AG10803 (cell line): ENCODE measurements around the gene ZNF415.

ENCODE experiments used
- DNase-seq: peaks from one replicate; pipeline ENCODE4 v3.0.0; 2010; ENCODE audit warnings: low read depth
- H3K4me3 ChIP-seq: 2 replicates; pipeline ENCODE4 v1.5.1; 2011; ENCODE audit warnings: mild to moderate bottlenecking, low read length, control low read depth
- CTCF ChIP-seq: conservative IDR thresholded peaks from 2 replicates; pipeline ENCODE4 v1.5.1; 2011; ENCODE audit warnings: mild to moderate bottlenecking, low read length, control low read depth, inconsistent platforms

The ZNF415 gene

DNA sequence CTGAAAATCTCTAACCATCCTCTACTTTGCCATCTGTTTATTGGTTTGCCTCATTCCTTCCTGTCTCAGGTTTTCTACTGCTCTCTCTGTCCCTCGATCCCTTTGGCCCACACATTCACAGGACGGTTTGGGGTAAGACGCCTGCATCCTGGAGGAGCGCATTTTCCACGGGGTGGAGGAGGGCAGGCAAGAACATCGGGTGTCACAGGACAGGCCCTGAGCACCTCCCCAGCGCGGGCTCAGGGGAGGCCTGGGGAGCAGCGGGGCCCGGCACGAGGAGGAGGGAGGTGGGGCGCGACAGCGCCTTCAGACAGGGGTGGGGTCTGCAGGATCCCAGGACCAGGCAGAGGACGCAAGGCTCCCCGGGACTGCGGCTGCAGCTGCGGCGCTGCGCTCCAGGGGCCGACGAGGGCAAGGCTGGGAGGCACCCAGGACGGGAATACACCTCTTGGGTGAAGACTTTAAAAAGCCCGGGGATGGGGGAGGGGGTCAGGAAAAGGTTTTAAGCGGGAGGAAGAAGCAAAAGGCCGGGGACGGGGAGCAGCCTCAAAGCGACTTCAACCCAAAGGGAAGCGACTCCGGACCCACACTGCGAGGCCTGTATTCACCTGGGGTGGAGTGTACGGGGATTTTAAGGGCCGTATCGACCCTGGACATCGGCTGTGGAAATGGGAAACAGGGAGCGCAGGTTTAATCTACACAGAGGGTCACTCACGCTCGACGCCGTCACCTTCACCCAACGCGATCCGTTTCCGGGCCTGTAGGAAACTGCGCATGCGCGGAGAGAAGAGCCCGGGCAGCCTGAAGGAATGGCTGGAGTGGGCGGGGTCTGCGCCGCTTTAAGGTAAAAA is at the start of gene ZNF415:
Gene ZNF415 (minus strand): TSS at position 770 of the 851 bp plus-strand sequence. CDS start 10,234 bp downstream, outside the sequence.
- no peak for TF ChIP-seq CTCF
- peak within 1 kb of the TSS; percentile 72 for H3K4me3 ChIP-seq
- DNase-seq: peak; percentile 51

- no peak overlapping the region for H3K4me3 ChIP-seq
- no peak for DNase-seq
- no peak for TF ChIP-seq CTCF
These were observed 49.5 kb upstream of the ZNF415 start for GRCh38 chr19:53182202-53182601.

DNA sequence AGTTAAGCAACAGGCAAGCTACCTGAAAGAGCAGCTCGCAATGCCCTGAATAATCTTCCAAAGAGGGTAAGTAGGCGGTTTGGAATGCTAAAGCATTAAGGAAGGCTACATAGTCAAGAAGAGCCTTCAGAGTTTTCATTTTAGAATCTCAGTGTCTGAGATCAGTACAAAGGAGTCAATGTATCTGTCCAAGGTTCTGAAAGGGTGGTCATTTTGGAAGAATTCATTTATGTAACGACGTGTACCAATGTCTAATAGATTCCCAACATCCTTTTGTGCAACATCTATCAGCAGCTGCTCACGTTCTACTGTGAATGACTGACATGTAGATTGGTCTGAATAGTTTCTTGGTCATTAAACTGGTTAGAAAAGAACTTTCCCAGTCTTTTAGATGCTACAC is 45.3 kb upstream of the ZNF415 start:
- H3K4me3 ChIP-seq: no peak overlapping the region
- DNase-seq: no peak
- no peak for TF ChIP-seq CTCF

- TF ChIP-seq CTCF: no peak
- no peak for DNase-seq
These were observed 40.2 kb upstream of the ZNF415 start for GRCh38 chr19:53172889-53173288.

GRCh38 chr19:53165691-53166091 is 33.0 kb upstream of the ZNF415 start:
- no peak overlapping the region for H3K4me3 ChIP-seq

More at GRCh38 chr19:53172889-53173288, 40.2 kb upstream of the ZNF415 start:
- no peak overlapping the region for H3K4me3 ChIP-seq

DNA sequence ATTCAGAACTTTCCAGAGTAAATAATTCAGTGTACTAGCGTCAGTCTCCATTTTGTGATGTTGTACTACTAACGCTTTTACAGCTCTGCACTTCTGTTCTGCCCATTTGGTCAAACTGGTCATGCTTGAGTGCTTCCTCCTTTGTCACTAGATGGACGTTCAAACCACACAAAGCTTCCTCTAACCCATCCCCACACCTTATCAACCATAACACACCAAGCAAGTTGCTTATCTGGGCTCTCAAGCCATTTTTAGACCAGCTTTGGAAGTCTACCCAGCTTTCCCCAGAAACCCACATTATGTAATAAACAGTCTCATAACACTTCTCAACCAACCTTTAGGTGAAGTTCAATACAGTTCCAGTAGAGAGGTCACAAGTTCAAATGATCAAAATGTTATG is 28.4 kb upstream of the ZNF415 start:
- no peak for DNase-seq
- TF ChIP-seq CTCF: no peak
- no peak overlapping the region for H3K4me3 ChIP-seq

More at GRCh38 chr19:53165691-53166091, 33.0 kb upstream of the ZNF415 start:
- no peak for DNase-seq
- TF ChIP-seq CTCF: no peak

DNA sequence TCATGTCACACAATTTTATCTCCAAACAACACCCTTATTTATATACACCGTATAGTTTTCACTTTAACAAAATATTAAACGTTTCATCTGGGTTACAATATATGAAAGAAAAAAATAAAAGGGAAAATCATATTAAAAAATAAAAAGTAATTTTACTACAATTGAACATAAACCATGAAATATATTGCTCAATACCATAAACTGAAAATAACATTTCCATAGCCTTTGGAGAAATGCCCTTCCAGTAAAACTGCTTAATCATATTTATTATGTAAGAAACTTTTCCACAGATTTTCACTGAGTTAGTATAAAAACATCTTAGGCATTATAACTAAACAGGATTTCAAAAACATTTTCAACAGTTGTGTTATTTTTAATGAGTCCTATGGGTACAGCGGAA is 27.6 kb upstream of the ZNF415 start:
- no peak for DNase-seq
- no peak for TF ChIP-seq CTCF
- H3K4me3 ChIP-seq: no peak overlapping the region
